ENCODE measurements around the gene RHNO1. TPM values are rescaled to one million over a fixed set of nuclear protein-coding genes. Genes with fewer than 3 reads are reported as not detected.

RHNO1 gene
- total and polyA plus RNA-seq, 2 of the 13 experiments (the other 11 are each of a cell fraction or from before 2014, with no cell fraction given) = 27.2 to 49.6 TPM

GRCh38 chr12:2895511-2895910 is 18.5 kb downstream of the RHNO1 start:
- TF ChIP-seq JARID2 (CRISPR knock-in tag; IDR thresholded peaks at IDR 0.05; ENCODE audit: insufficient replicate concordance) = no peak
- TF ChIP-seq GLI4 (CRISPR knock-in tag; IDR thresholded peaks at IDR 0.05; ENCODE audit: borderline replicate concordance) = no peak
- no peak for TF ChIP-seq HBP1 (CRISPR knock-in tag; IDR thresholded peaks at IDR 0.05; ENCODE audit: low read depth)
- TF ChIP-seq NR2F2 (IDR thresholded peaks at IDR 0.05; ENCODE audit: borderline replicate concordance, low read depth) = no peak
- TF ChIP-seq ZNF354B (CRISPR knock-in tag; IDR thresholded peaks at IDR 0.05) = no peak
- no peak for TF ChIP-seq ZNF326 (CRISPR knock-in tag; IDR thresholded peaks at IDR 0.05; ENCODE audit: borderline replicate concordance)
- TF ChIP-seq NCOA5 (CRISPR knock-in tag; IDR thresholded peaks at IDR 0.05) = no peak
- TF ChIP-seq AGO2 (optimal IDR thresholded peaks at IDR 0.05; ENCODE audit: low read depth, low read length) = no peak
- no peak for TF ChIP-seq FUBP1 (CRISPR knock-in tag; IDR thresholded peaks at IDR 0.05; ENCODE audit: borderline replicate concordance)
- ATAC-seq = no peak
- Histone ChIP-seq H3K9ac (ENCODE audit: insufficient read depth, low read depth, low read length) (no peak overlapping the region), H3K9me3 (ENCODE audit: low read length) (no peaks in the 10 kb centered on the region), H3K79me2 (ENCODE audit: insufficient read depth, low read length) (peaks cover 31% of the 10 kb centered on the region), H4K20me1 (ENCODE audit: insufficient read depth, low read length) (no peaks in the 10 kb centered on the region), H3K27ac (ENCODE audit: extremely low read length, insufficient read depth, low read length) (peak overlapping the region; percentile 18), H3K27me3 (ENCODE audit: control insufficient read depth in 1 of 2, insufficient read depth in 2 of 2, low read length in 2 of 2) (no peaks in the 10 kb centered on the region), H3K4me2 (ENCODE audit: low read depth, low read length) (no peak overlapping the region), H2AFZ (ENCODE audit: low read length) (no peak overlapping the region), H3K36me3 (replicated peaks in 1 of 2; ENCODE audit: control insufficient read depth in 1 of 2, insufficient read depth in 2 of 2, low read length in 2 of 2) (no peaks in the 10 kb centered on the region), H3K4me3 (replicated peaks in 1 of 3; ENCODE audit: insufficient read depth in 1 of 3, low read depth in 2 of 3, low read length in 3 of 3) (no peak overlapping the region), H3K4me1 (ENCODE audit: insufficient read depth, low read length) (peaks cover 32% of the 10 kb centered on the region)
- 58% methylated on average over 2 of the region's 2 CpGs for WGBS (ENCODE audit: low lambda C conversion rate)
- no peak for FAIRE-seq
- ChIA-PET CTCF (ENCODE audit: low intra/inter-chr PET ratio, low total read pairs) (no interaction called here), POLR2A (no interaction called here)
- in situ Hi-C loops (cut with HindIII; ENCODE audit: extremely low pct_ligation_motif_present, low pct_unique_long_range_greater_than_20kb) = no loop called here
- no TSS peak for BruUV-seq (replicated peaks)
- intact Hi-C loops (cut with micrococcal nuclease; ENCODE audit: unreplicated experiment) = no loop called here
- no peak for DNase-seq (ENCODE audit: low spot score)
